Endothelial cell (in vitro differentiated cells): ENCODE results near the gene DSTN. TPM values are rescaled to one million over a fixed set of nuclear protein-coding genes. Genes with fewer than 3 reads are reported as not detected.

Experiments
- DNase-seq: peaks from one replicate; pipeline ENCODE4 v3.0.0; 2021; ENCODE audit warnings: low spot score
- H3K27ac Mint-ChIP-seq: one replicate; pipeline ENCODE4 v1.8.0; 2021; ENCODE audit warnings: mixed read lengths, inconsistent platforms; ENCODE audit not compliant: unreplicated experiment
- H3K27me3 Mint-ChIP-seq: one replicate; pipeline ENCODE4 v1.8.0; 2021; ENCODE audit warnings: mild to moderate bottlenecking, moderate library complexity, mixed read lengths, inconsistent platforms; ENCODE audit not compliant: unreplicated experiment
- H3K36me3 Mint-ChIP-seq: one replicate; pipeline ENCODE4 v1.8.0; 2021; ENCODE audit warnings: mild to moderate bottlenecking, low read depth, mixed read lengths, inconsistent platforms; ENCODE audit not compliant: unreplicated experiment
- H3K4me1 Mint-ChIP-seq: one replicate; pipeline ENCODE4 v1.8.0; 2021; ENCODE audit warnings: mild to moderate bottlenecking, mixed read lengths, inconsistent platforms; ENCODE audit not compliant: unreplicated experiment
- H3K4me3 Mint-ChIP-seq: one replicate; pipeline ENCODE4 v1.8.0; 2021; ENCODE audit warnings: mild to moderate bottlenecking, mixed read lengths, inconsistent platforms; ENCODE audit not compliant: unreplicated experiment
- H3K9me3 Mint-ChIP-seq: one replicate; pipeline ENCODE4 v1.8.0; 2021; ENCODE audit warnings: mixed read lengths, inconsistent platforms; ENCODE audit not compliant: unreplicated experiment
- total RNA-seq: library from RNA; stranded (reverse); fragmentation: NEBNext Ultra II Directional; extraction: Animal tissue kit (Norgen Biotek cat#: 25700); gene quantifications from one replicate; pipeline ENCODE4 v1.2.1, GENCODE V29; 2021; ENCODE audit not compliant: unreplicated experiment
- TF ChIP-seq, protein P1 (sequence below): fragments of 200-600 bp; sonication (generic); IDR thresholded peaks from one replicate; pipeline ENCODE4 v1.5.0; 2021; ENCODE audit warnings: antibody characterized with exemption; ENCODE audit not compliant: unreplicated experiment

DSTN gene
- total RNA-seq, 1 donor from 2014 or later, result 142 TPM

DNA sequence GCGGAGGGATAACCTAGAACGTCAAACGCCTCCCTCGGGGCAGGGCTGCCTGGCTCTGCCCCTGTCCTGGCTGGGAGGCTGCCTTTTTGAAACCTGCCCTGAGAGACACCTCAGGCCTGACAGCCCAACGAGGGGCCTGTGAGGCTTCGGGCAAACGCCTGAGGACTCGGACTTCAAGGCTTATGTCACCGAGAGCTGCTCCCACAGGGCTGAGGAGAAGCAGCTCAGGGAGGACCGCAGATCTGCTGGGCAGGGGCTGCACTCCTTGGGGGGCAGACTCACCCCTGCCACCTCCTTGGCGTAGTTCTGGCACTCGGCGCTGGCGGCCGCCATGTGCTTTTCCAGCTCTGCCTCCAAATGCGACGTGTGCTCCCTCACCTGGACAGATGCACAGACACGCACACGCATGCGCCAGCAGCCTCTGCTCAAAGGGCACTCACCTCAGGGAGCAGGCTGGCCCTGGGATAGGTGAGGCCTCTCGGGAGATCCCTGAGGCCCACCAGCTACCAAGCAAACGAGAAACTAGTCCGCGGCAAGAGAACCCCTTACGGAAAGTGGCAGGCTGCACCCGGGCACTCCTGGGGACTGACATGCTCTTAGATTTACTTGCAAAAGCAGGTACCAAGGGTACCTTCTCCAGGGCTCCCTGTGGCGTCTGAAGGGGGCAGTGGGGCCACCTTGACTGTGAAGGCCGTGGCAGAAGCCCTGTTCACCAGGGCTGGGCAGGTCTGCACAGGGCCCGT is 49.6 kb downstream of the DSTN start:
- TF ChIP-seq, protein P1, sequence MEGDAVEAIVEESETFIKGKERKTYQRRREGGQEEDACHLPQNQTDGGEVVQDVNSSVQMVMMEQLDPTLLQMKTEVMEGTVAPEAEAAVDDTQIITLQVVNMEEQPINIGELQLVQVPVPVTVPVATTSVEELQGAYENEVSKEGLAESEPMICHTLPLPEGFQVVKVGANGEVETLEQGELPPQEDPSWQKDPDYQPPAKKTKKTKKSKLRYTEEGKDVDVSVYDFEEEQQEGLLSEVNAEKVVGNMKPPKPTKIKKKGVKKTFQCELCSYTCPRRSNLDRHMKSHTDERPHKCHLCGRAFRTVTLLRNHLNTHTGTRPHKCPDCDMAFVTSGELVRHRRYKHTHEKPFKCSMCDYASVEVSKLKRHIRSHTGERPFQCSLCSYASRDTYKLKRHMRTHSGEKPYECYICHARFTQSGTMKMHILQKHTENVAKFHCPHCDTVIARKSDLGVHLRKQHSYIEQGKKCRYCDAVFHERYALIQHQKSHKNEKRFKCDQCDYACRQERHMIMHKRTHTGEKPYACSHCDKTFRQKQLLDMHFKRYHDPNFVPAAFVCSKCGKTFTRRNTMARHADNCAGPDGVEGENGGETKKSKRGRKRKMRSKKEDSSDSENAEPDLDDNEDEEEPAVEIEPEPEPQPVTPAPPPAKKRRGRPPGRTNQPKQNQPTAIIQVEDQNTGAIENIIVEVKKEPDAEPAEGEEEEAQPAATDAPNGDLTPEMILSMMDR, result no peak
- H3K27me3 Mint-ChIP-seq, result peaks cover 2% of the 10 kb centered on the region
- H3K4me3 Mint-ChIP-seq, result no peak overlapping the region
- peaks cover 18% of the 10 kb centered on the region for H3K36me3 Mint-ChIP-seq
- H3K9me3 Mint-ChIP-seq, result no peaks in the 10 kb centered on the region
- DNase-seq, result no peak
- H3K27ac Mint-ChIP-seq, result no peak overlapping the region
- no peaks in the 10 kb centered on the region for H3K4me1 Mint-ChIP-seq

- Mint-ChIP-seq H3K27me3 (peaks cover 3% of the 10 kb centered on the region), H3K27ac (no peak overlapping the region)
Measured at GRCh38 chr20:17620371-17621228, 50.7 kb downstream of the DSTN start.

DNA sequence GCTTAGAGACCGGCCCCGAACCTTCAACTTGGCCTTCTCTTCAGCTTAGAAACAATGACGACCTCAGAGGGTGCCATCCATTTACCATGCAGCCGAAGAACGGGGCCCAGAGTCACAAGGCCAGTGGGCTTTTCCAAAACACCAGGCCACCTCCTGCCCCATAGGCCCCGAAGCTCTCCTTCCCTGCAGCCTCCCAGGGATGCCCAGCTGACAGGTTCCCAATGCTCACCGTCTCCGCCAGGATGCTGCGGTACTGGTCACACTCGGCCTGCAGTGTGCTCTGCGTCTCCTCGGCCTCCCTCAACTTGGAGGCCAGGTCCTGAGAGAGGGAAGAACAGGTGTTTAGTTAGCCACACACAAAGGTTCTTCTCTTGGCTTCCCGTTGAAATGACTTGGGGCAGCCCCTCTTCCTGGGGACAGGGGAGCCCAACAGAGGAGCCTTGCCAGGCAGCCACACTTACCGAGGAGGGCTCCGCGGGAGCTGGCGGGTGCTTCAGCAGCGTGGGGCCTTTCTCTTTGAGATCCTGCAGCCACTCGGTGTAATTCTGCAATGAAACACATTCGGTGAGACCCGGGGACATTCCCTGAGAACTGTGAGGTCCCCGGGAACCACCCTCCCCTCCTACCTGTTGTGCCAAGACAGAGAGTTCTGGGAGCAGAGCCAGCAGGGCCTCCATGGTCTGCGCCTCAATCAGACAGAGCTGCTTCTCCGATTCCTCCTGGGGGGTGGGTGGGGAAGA is 51.5 kb downstream of the DSTN start:
- Mint-ChIP-seq H3K4me3 (no peak overlapping the region), H3K36me3 (peaks cover 23% of the 10 kb centered on the region), H3K9me3 (no peaks in the 10 kb centered on the region), H3K4me1 (no peaks in the 10 kb centered on the region), H3K27ac (no peak overlapping the region), H3K27me3 (peaks cover 3% of the 10 kb centered on the region)
- TF ChIP-seq, protein P1, result no peak
- DNase-seq, result no peak

More at GRCh38 chr20:17620371-17621228, 50.7 kb downstream of the DSTN start:
- no peak for DNase-seq
- H3K36me3 Mint-ChIP-seq, result peaks cover 16% of the 10 kb centered on the region
- H3K4me1 Mint-ChIP-seq, result no peaks in the 10 kb centered on the region
- H3K4me3 Mint-ChIP-seq, result no peak overlapping the region
- no peaks in the 10 kb centered on the region for H3K9me3 Mint-ChIP-seq
- TF ChIP-seq, protein P1, result no peak

GRCh38 chr20:17622086-17622850 is 52.4 kb downstream of the DSTN start:
- TF ChIP-seq, protein P1, result no peak
- peaks cover 23% of the 10 kb centered on the region for H3K36me3 Mint-ChIP-seq
- no peak overlapping the region for H3K4me3 Mint-ChIP-seq
- H3K27ac Mint-ChIP-seq, result no peak overlapping the region
- no peaks in the 10 kb centered on the region for H3K9me3 Mint-ChIP-seq
- no peak for DNase-seq
- no peaks in the 10 kb centered on the region for H3K4me1 Mint-ChIP-seq
- H3K27me3 Mint-ChIP-seq, result peaks cover 6% of the 10 kb centered on the region
